Pancreas (tissue), 10 donors: ENCODE data around the gene PCBP4. TPM values are rescaled to one million over a fixed set of nuclear protein-coding genes. Genes with fewer than 3 reads are reported as not detected.

Source experiments
- ATAC-seq, 4 donors: fragments of 200-7000 bp; cut with Tn5 transposase; one replicate each; pipeline versions ENCODE4 v1.8.0 to v1.9.1; 2020; ENCODE audit warnings: mild to moderate bottlenecking in 4 of 4, moderate library complexity in 4 of 4
- DNase-seq, 6 donors: peaks; one replicate each; pipeline ENCODE4 v3.0.0-alpha.2; 2020
- FAIRE-seq: peaks from 2 replicates; lab custom pipeline; 2012; peaks lifted over from hg19 to GRCh38; lab: Jason Lieb, UNC
- H3K27ac ChIP-seq, 4 donors: fragments of 200-600 bp; sonication (generic); 1 replicate in 3 of 4; 2 replicates in 1 of 4; pipeline versions ENCODE4 v1.5.0 to v1.8.0; 2020
- H3K27me3 ChIP-seq, 4 donors: fragments of 200-600 bp; one replicate each; pipeline ENCODE4 v1.8.0; 2021
- H3K36me3 ChIP-seq, 3 donors: fragments of 200-600 bp; sonication (generic) in 1 of 3; one replicate each; pipeline versions ENCODE4 v1.5.0 to v1.8.0; 2020 to 2021
- H3K4me1 ChIP-seq, 3 donors: fragments of 200-600 bp; one replicate each; pipeline ENCODE4 v1.8.0; 2021
- H3K4me3 ChIP-seq, 4 donors: fragments of 200-600 bp; sonication (generic) in 2 of 4; one replicate each; pipeline versions ENCODE4 v1.5.0 to v1.8.0; 2020 to 2021
- H3K9me3 ChIP-seq, 4 donors: fragments of 200-600 bp; one replicate each; pipeline ENCODE4 v1.8.0; 2021
- CTCF ChIP-seq, 4 donors: fragments of 200-600 bp; sonication (generic) in 3 of 4; IDR thresholded peaks; one replicate each; pipeline versions ENCODE4 v1.5.0 to v1.8.0; 2021; ENCODE audit warnings: antibody characterized with exemption in 4 of 4
- WGBS, 2 donors: extraction: QIAGEN DNeasy Blood & Tissue Kit; methylation state at CpG; one replicate each; pipeline ENCODE4 v1.1.7; 2013; 5-methylcytosine and 5-hydroxymethylcytosine counted together
- intact Hi-C, 3 donors: fragments of 100-400 bp; cut with DNase I; formaldehyde crosslinking; loops; one replicate each; pipeline versions ENCODE4 v1.11.1 to v1.14.2; 2022
- polyA plus RNA-seq, 2 donors: library from polyadenylated mRNA; stranded (reverse); fragments of 200-250 nt; gene quantifications; one replicate each; pipeline ENCODE4 v1.2.3, GENCODE V29; 2013
- total RNA-seq, 6 donors: library from RNA; stranded (reverse); fragmentation: NEBNext Ultra II Directional in 4 of 6; extraction: Animal tissue kit (Norgen Biotek cat#: 25700) in 4 of 6; gene quantifications; one replicate each; pipeline versions ENCODE4 v1.2.1 to v1.2.4, GENCODE V29; 2021 to 2023
- donor health status: healthy with polysubstance abuse.
- donor health status: DM: no; HTN: no; CAD: no; lungs with moderate emphysema.
- donor health status: DM: no; HTN: no; CAD: no.
- donor health status: control.
- donor health status: control.
- donor health status: Bipolar disorder and iron deficiency.
- donor health status: DM: yes; HTN: yes; CAD: no.
- donor health status: DM: no; HTN: no; CAD: no.
- donor health status: DM: no; HTN: no; CAD: no.
- donor health status: DM: yes; HTN: yes; CAD: no.

Gene PCBP4
- total and polyA plus RNA-seq, 8 donors = 10.7 to 55.2 (median 17.4) TPM

- no peak overlapping the region for H3K27ac ChIP-seq
- intact Hi-C loops = no loop called here
- FAIRE-seq = no peak
Observed at GRCh38 chr3:52012699-52013098, 45.4 kb upstream of the PCBP4 start.

GRCh38 chr3:52010431-52010830 lies 43.2 kb upstream of the PCBP4 start:
- H3K36me3 ChIP-seq = no peaks in the 10 kb centered on the region
- no peak for FAIRE-seq
- intact Hi-C loops = no loop called here
- ATAC-seq = no peak
- H3K27ac ChIP-seq = no peak overlapping the region
- no peaks in the 10 kb centered on the region for H3K27me3 ChIP-seq
- TF ChIP-seq CTCF (IDR thresholded peaks at IDR 0.05) = no peak
- H3K4me3 ChIP-seq = no peak overlapping the region
- H3K9me3 ChIP-seq = no peaks in the 10 kb centered on the region
- H3K4me1 ChIP-seq = peaks cover 4 to 8% (median 4%) of the 10 kb centered on the region in 3 donors
- no peak for DNase-seq

More at GRCh38 chr3:52012699-52013098, 45.4 kb upstream of the PCBP4 start:
- WGBS, 2 donors = 63 to 75% methylated on average over 7 of the region's 7 CpGs
- Histone ChIP-seq H3K4me3 (no peak overlapping the region), H3K4me1 (no peaks in the 10 kb centered on the region), H3K27me3 (no peaks in the 10 kb centered on the region), H3K36me3 (no peaks in the 10 kb centered on the region), H3K9me3 (no peaks in the 10 kb centered on the region)
- ATAC-seq (no peak), DNase-seq (no peak)
- TF ChIP-seq CTCF (IDR thresholded peaks at IDR 0.05) = no peak

GRCh38 chr3:52007291-52007690 lies 40.0 kb upstream of the PCBP4 start:
- Histone ChIP-seq H3K36me3 (no peaks in the 10 kb centered on the region), H3K27me3 (no peaks in the 10 kb centered on the region), H3K4me3 (no peak overlapping the region), H3K4me1 (peaks cover 4 to 11% (median 6%) of the 10 kb centered on the region in 3 donors), H3K9me3 (no peaks in the 10 kb centered on the region), H3K27ac (no peak overlapping the region)
- intact Hi-C loops = no loop called here
- DNase-seq = no peak
- WGBS, 2 donors = 49 to 69% methylated on average over 4 of the region's 4 CpGs
- ATAC-seq = no peak
- FAIRE-seq = no peak
- TF ChIP-seq CTCF (IDR thresholded peaks at IDR 0.05) = no peak

- H3K36me3 ChIP-seq = no peaks in the 10 kb centered on the region
Observed at GRCh38 chr3:52006820-52007133, 39.5 kb upstream of the PCBP4 start.

More at GRCh38 chr3:52006820-52007133, 39.5 kb upstream of the PCBP4 start:
- Histone ChIP-seq H3K4me1 (peaks cover 4 to 11% (median 6%) of the 10 kb centered on the region in 3 donors), H3K27me3 (no peaks in the 10 kb centered on the region), H3K9me3 (no peaks in the 10 kb centered on the region), H3K27ac (no peak overlapping the region), H3K4me3 (no peak overlapping the region)
- FAIRE-seq = no peak
- 66 to 78% methylated on average over 6 of the region's 6 CpGs for WGBS, 2 donors
- TF ChIP-seq CTCF (IDR thresholded peaks at IDR 0.05) = no peak
- intact Hi-C loops = no loop called here
- DNase-seq = no peak
- ATAC-seq = no peak
